ENCODE data around the gene PCDH9.
A peak's percentile ranks its signal among the peaks of the same experiment; 100 is the strongest.

PCDH9 gene

DNA sequence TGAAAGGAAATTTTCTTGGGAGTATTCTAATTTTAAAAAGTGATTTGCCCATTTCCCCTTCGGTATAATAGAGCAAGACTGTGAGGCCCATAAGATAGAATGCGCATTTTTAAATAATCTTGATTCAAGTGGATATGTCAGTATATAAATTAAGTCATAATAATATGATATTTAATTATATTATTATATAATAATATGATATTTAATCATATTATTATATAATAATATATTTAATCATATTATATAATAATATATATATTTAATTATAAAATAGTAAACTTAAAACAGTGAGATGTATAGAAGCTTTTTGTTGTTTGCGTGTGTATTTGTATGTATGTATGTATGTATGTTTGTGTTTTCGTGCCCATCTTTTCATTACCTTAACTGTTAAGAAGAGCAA is 682.5 kb downstream of the PCDH9 start:
- no peak for TF ChIP-seq EZH2phosphoT487 (conservative IDR thresholded peaks at IDR 0.05; ENCODE audit: low read length)
- TF ChIP-seq, protein P1, sequence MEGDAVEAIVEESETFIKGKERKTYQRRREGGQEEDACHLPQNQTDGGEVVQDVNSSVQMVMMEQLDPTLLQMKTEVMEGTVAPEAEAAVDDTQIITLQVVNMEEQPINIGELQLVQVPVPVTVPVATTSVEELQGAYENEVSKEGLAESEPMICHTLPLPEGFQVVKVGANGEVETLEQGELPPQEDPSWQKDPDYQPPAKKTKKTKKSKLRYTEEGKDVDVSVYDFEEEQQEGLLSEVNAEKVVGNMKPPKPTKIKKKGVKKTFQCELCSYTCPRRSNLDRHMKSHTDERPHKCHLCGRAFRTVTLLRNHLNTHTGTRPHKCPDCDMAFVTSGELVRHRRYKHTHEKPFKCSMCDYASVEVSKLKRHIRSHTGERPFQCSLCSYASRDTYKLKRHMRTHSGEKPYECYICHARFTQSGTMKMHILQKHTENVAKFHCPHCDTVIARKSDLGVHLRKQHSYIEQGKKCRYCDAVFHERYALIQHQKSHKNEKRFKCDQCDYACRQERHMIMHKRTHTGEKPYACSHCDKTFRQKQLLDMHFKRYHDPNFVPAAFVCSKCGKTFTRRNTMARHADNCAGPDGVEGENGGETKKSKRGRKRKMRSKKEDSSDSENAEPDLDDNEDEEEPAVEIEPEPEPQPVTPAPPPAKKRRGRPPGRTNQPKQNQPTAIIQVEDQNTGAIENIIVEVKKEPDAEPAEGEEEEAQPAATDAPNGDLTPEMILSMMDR (IDR thresholded peaks at IDR 0.05; ENCODE audit: insufficient read depth, low read length, poor library complexity, severe bottlenecking): no peak
- Histone ChIP-seq H3K9me2 (replicated peaks; ENCODE audit: insufficient read depth, low read length) (no peaks in the 10 kb centered on the region), H3K36me3 (ENCODE audit: low read length) (no peaks in the 10 kb centered on the region), H4K20me1 (ENCODE audit: low read depth, low read length) (no peaks in the 10 kb centered on the region), H3K27me3 (ENCODE audit: low read length) (no peaks in the 10 kb centered on the region), H3K9ac (ENCODE audit: low read length) (no peak overlapping the region), H3K4me2 (ENCODE audit: low read depth, low read length, poor library complexity, severe bottlenecking) (no peak overlapping the region), H3K79me2 (ENCODE audit: insufficient read depth, low read length) (no peaks in the 10 kb centered on the region), H3K4me3 (ENCODE audit: insufficient read depth, low read length, poor library complexity, severe bottlenecking) (no peak overlapping the region), H3K27ac (ENCODE audit: low read depth, low read length) (no peak overlapping the region), H3F3A (ENCODE audit: insufficient read depth) (no peaks in the 10 kb centered on the region), H3K9me3 (ENCODE audit: insufficient read depth, low read length) (no peaks in the 10 kb centered on the region), H2AFZ (ENCODE audit: low read depth, low read length, severe bottlenecking) (no peak overlapping the region)

DNA sequence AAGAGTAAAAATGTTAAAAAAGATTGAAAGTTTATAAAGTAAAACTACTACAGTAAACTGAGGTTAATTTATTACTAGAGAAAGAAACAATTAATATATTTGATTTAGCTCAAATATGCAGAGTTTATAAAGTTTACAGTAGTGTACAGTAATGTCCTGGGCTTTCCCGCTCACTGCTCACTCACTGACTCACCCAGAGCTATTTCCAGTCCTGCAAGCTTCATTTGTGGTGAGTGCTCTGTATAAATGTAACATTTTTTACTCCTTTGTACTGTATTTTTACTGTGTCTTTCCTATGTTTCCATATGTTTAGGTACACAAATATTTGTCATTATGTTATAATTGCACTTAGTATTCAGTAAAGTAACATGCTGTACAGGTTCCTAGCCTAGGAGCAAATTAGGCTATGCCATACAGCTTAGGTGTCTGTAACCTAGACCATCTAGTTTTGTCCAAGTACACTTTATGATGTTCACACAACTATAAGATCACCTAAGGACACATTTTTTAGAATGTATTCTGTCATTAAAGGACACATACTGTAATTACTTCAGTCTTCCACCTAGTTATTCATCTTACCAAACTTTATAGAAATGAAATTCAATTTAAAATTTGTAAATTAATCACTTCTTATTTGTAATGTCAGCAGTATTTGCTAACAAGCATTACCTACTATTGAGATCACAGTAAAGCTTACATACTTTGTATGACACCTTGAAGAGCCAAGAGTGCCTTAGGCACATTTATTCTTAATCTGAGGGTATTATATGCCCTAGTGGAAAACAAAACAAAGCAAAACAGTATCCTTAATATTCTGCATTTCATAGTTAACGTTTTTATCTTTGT is 683.4 kb downstream of the PCDH9 start:
- Histone ChIP-seq H3K79me2 (ENCODE audit: insufficient read depth, low read length) (no peaks in the 10 kb centered on the region), H3K9ac (ENCODE audit: low read length) (no peak overlapping the region), H4K20me1 (ENCODE audit: low read depth, low read length) (no peaks in the 10 kb centered on the region), H3K27me3 (ENCODE audit: low read length) (no peaks in the 10 kb centered on the region), H3K9me2 (replicated peaks; ENCODE audit: insufficient read depth, low read length) (no peaks in the 10 kb centered on the region), H3K36me3 (ENCODE audit: low read length) (no peaks in the 10 kb centered on the region), H3K9me3 (ENCODE audit: insufficient read depth, low read length) (no peaks in the 10 kb centered on the region), H3K27ac (ENCODE audit: low read depth, low read length) (no peak overlapping the region), H3K4me2 (ENCODE audit: low read depth, low read length, poor library complexity, severe bottlenecking) (no peak overlapping the region), H3F3A (ENCODE audit: insufficient read depth) (no peaks in the 10 kb centered on the region), H3K4me3 (ENCODE audit: insufficient read depth, low read length, poor library complexity, severe bottlenecking) (no peak overlapping the region), H2AFZ (ENCODE audit: low read depth, low read length, severe bottlenecking) (peak overlapping the region; percentile 14)
- TF ChIP-seq, protein P1 (IDR thresholded peaks at IDR 0.05; ENCODE audit: insufficient read depth, low read length, poor library complexity, severe bottlenecking): no peak
- TF ChIP-seq EZH2phosphoT487 (conservative IDR thresholded peaks at IDR 0.05; ENCODE audit: low read length): no peak

DNA sequence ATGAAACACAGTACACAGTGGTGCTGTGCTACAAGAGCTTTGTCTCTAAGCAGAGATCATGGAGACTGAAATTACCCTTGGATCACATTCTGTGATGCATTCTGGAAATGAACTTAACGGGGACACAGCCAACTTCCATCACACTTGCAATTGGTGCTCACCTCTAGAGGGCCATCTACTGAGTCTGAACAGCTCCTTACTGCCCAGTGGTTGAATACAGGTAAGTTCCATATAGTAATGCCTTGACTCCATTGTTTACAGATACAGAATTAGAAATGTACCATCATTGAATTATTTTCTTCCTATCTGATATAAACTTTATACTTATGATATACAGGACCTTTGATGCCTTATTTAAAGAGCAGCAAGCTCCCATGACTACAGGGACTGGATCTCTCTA is 686.4 kb downstream of the PCDH9 start:
- peak overlapping the region; percentile 12 for H2AFZ ChIP-seq (ENCODE audit: low read depth, low read length, severe bottlenecking)

More for the DNA sequence above, 686.4 kb downstream of the PCDH9 start:
- TF ChIP-seq EZH2phosphoT487 (conservative IDR thresholded peaks at IDR 0.05; ENCODE audit: low read length): no peak
- TF ChIP-seq, protein P1 (IDR thresholded peaks at IDR 0.05; ENCODE audit: insufficient read depth, low read length, poor library complexity, severe bottlenecking): no peak
- Histone ChIP-seq H3K4me2 (ENCODE audit: low read depth, low read length, poor library complexity, severe bottlenecking) (no peak overlapping the region), H3F3A (ENCODE audit: insufficient read depth) (no peaks in the 10 kb centered on the region), H3K4me3 (ENCODE audit: insufficient read depth, low read length, poor library complexity, severe bottlenecking) (no peak overlapping the region), H3K27ac (ENCODE audit: low read depth, low read length) (no peak overlapping the region), H3K79me2 (ENCODE audit: insufficient read depth, low read length) (no peaks in the 10 kb centered on the region), H3K9me2 (replicated peaks; ENCODE audit: insufficient read depth, low read length) (no peaks in the 10 kb centered on the region), H4K20me1 (ENCODE audit: low read depth, low read length) (no peaks in the 10 kb centered on the region), H3K36me3 (ENCODE audit: low read length) (no peaks in the 10 kb centered on the region), H3K27me3 (ENCODE audit: low read length) (no peaks in the 10 kb centered on the region), H3K9ac (ENCODE audit: low read length) (no peak overlapping the region), H3K9me3 (ENCODE audit: insufficient read depth, low read length) (no peaks in the 10 kb centered on the region)

All from SU-DHL-6 (cell line).